Peyer's patch (tissue), 4 donors: ENCODE data around the gene BMPER.

Experiments
- POLR2A ChIP-seq, 2 donors: fragments of 450-650 bp; IDR thresholded peaks; one replicate each; pipeline ENCODE4 v1.5.1; 2017; ENCODE audit warnings: antibody characterized with exemption in 2 of 2, mild to moderate bottlenecking in 2 of 2, moderate library complexity in 2 of 2
- TF ChIP-seq, protein P1 (sequence below), 6 experiments: fragments of 450-650 bp in 4 of 6; fragments of 200-600 bp in 2 of 6; sonication (generic) in 1 of 6; IDR thresholded peaks; one replicate each; pipeline ENCODE4 v1.5.1; 2017 to 2019; ENCODE audit warnings: antibody characterized with exemption in 6 of 6, mild to moderate bottlenecking in 3 of 6, moderate library complexity in 1 of 6

DNA sequence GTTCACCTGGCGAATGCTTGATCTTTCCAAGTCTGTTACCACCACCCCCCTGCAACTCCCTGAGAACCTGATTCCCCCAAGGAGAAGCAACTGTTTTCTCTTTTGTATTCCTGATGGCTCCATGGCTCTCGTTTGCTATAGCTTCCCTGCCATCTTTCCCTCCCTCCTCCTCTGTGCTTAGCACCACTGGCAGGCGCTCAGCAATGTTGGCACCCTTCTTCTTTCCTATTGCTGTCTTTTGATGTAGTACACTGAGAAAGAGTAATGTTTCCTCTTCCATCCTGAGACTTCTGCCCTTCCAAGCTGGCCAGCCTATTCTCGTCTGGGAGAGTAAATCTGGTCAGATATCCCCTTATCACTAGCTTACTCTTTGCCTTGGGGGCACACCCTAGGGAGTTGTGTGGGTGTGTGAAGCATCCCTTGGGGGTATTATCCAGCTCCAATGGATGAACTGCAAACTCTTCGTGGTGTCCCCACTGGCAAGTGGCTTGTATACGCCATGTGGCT lies 74.0 kb downstream of the BMPER start:
- TF ChIP-seq, protein P1, sequence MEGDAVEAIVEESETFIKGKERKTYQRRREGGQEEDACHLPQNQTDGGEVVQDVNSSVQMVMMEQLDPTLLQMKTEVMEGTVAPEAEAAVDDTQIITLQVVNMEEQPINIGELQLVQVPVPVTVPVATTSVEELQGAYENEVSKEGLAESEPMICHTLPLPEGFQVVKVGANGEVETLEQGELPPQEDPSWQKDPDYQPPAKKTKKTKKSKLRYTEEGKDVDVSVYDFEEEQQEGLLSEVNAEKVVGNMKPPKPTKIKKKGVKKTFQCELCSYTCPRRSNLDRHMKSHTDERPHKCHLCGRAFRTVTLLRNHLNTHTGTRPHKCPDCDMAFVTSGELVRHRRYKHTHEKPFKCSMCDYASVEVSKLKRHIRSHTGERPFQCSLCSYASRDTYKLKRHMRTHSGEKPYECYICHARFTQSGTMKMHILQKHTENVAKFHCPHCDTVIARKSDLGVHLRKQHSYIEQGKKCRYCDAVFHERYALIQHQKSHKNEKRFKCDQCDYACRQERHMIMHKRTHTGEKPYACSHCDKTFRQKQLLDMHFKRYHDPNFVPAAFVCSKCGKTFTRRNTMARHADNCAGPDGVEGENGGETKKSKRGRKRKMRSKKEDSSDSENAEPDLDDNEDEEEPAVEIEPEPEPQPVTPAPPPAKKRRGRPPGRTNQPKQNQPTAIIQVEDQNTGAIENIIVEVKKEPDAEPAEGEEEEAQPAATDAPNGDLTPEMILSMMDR (IDR thresholded peaks at IDR 0.05), result no peak
- TF ChIP-seq POLR2A (IDR thresholded peaks at IDR 0.05), result no peak
